Motor neuron (in vitro differentiated cells): ENCODE data around the gene ZMIZ1. TPM values are rescaled to one million over a fixed set of nuclear protein-coding genes. Genes with fewer than 3 reads are reported as not detected.

Source experiments
- ATAC-seq, 8 experiments: fragments of 200-7000 bp; cut with Tn5 transposase; replicated peaks in 6 of 8; 2 replicates each; pipeline ENCODE4 v1.8.0; 2021; ENCODE audit warnings: mild to moderate bottlenecking in 8 of 8, moderate library complexity in 8 of 8
- H3K27ac ChIP-seq, 2 donors: fragments of 250-450 bp; sonication (Bioruptor Pico); 2 replicates each; pipeline ENCODE4 v1.9.0; 2021; ENCODE audit warnings: antibody characterized with exemption in 2 of 2, mild to moderate bottlenecking in 2 of 2, moderate library complexity in 1 of 2
- H3K4me1 ChIP-seq, 2 donors: fragments of 250-450 bp; sonication (Bioruptor Pico); replicated peaks in 1 of 2; 2 replicates each; pipeline ENCODE4 v1.6.1; 2021; ENCODE audit warnings: antibody characterized with exemption in 2 of 2, mild to moderate bottlenecking in 2 of 2, moderate library complexity in 1 of 2
- H3K4me3 ChIP-seq, 5 donors: fragments of 250-450 bp; sonication (Bioruptor Pico); 2 replicates each; pipeline ENCODE4 v1.9.0; 2021; ENCODE audit warnings: antibody characterized with exemption in 5 of 5, mild to moderate bottlenecking in 5 of 5, moderate library complexity in 4 of 5
- WGBS, 10 experiments: fragments of 450-650 bp; shearing (Covaris generic); methylation state at CpG; one replicate each; pipeline ENCODE4 v1.0.0; 2022; 5-methylcytosine and 5-hydroxymethylcytosine counted together
- in situ Hi-C, 9 experiments: fragments of 400-800 bp; cut with MboI; loops; one replicate each; pipeline ENCODE4 v1.15.0; 2021; ENCODE audit warnings: low sequenced_read_pairs in 9 of 9, low pct_unique_long_range_greater_than_20kb in 2 of 9; ENCODE audit not compliant: unreplicated experiment in 9 of 9
- total RNA-seq, 8 experiments: library from RNA; unstranded; fragments of 300-600 nt; gene quantifications; 2 replicates each; pipeline versions ENCODE4 v1.2.3 to v1.2.4, GENCODE V29; 2022

The ZMIZ1 gene
- total RNA-seq, 8 experiments from 2014 or later: 15.8 to 79.9 (median 50.0) TPM

DNA sequence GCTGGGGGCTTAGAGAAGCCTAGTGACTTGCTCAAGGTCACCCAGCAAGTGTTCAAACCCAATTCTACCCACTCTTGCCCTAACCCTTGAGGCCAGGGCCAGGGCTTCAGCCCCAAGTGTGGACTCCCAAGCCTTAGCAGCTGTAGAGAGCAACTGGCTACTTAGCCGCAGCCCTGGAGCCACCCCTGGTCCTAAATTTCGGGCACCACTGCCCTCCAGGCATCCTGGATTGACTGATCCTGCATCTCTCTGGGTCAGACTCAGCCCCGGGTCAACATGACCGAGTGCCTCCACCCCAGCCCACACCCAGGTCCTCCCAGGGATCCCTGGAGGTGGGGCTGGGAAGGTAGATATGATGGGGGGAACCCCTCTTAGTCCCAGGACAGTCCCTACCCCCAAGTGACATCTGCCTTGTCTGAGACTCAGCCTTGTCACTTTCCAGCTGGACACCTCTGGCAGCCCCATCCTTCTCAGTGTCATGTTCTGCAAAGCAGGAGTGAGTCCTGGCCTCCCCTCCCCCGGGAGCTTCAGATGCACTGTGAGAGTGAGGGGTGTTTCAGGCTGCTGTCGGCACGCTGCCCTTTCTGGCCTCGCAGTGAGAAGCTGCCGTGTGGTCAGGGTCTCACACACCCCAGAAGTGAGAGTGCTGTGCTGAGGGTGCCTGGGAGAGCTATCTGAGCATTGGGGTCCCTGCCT, 89.8 kb downstream of the ZMIZ1 start:
- H3K4me3 ChIP-seq: no peak overlapping the region
- WGBS, 10 experiments: 19 to 60% (median 23%) methylated on average over 1 to 5 of the region's 9 CpGs; no CpG with 5 or more reads in 6 of the 10 experiments
- peak in 6 of 8 experiments; percentile 3 to 78 (median 64) for ATAC-seq
- H3K27ac ChIP-seq: peak overlapping the region; percentile 56 to 85
- in situ Hi-C loops: no loop called here
- H3K4me1 ChIP-seq: peaks cover 47 to 53% of the 10 kb centered on the region in 2 donors

DNA sequence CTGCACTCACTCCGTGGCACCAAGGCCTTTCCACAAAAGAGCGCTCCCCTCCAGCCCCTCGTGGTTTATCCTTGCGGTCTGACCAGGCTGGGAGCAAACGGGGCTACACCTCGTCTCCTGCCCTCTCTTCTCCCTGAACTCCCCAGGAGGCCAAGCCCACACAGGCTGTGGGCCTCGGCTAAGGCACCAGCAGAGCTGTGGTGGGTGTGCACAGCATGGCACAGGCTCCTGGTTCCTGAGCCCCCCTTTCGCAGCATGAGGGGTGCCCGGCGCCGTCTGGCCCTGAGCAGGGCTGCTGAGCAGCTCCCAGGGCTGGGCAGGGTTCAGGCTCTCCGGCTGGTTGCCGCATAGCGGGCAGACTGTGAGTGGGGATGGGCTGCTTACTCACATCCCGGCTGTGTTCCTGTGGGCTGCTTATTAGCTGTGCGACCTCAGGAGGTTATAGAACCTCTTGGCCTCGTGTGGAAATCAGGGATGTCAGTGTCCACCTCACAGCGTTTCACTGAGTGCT, 90.4 kb downstream of the ZMIZ1 start:
- in situ Hi-C loops: no loop called here
- H3K4me3 ChIP-seq: no peak overlapping the region
- WGBS, 10 experiments: 11 to 80% (median 47%) methylated on average over 1 to 5 of the region's 18 CpGs; no CpG with 5 or more reads in 6 of the 10 experiments
- ATAC-seq: peak in 7 of 8 experiments; percentile 44 to 63 (median 54)
- H3K4me1 ChIP-seq: peaks cover 53 to 59% of the 10 kb centered on the region in 2 donors
- peak overlapping the region; percentile 56 to 85 for H3K27ac ChIP-seq

DNA sequence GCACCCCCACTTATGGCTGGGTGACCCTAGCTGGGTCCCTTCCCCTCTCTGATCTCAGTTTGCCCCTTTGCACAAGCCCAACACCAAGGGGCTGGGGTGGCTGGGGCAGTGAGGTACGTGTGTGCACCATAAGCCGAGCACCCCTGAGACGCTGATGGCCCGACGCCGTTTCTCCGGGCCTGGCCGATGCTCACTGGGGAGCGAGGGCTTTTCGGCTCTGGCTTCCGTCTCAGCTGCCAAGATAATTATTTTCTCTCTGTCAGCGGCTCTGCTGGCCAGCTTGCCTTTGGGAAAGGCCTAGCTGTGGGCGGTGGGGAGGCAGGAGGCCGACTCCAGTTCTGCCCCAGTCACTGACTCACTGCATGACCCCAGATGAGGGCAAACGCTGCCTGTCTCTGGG, 91.0 kb downstream of the ZMIZ1 start:
- peak in 1 of 8 experiments; percentile 4 for ATAC-seq
- H3K4me1 ChIP-seq: peaks cover 58 to 64% of the 10 kb centered on the region in 2 donors

DNA sequence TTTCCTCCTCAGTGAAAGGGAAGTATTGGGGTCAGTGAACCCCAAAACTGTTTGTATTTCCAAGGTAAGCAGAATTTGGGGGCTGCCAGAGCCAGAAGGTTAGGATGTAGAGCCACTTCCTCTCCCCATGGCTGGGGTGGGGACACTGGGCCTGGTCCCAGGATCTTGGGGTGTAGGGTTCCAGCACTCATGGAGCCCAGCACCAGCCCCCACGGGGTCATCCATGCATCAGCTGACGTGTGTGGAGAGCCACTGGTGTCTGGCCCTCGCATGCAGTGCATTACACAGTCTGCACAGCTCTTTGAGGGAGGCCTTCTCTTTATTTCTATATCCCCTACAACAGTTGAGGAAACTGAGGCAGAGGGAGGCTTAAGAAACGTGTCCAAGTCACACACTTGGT, 91.4 kb downstream of the ZMIZ1 start:
- no peak overlapping the region for H3K4me3 ChIP-seq
- H3K4me1 ChIP-seq: peaks cover 62 to 64% of the 10 kb centered on the region in 2 donors
- no peak for ATAC-seq
- in situ Hi-C loops: no loop called here
- peak overlapping the region; percentile 1 to 18 for H3K27ac ChIP-seq
- 90 to 100% methylated on average over 1 to 4 of the region's 4 CpGs; no CpG with 5 or more reads in 8 of the 10 experiments for WGBS, 10 experiments

More for the DNA sequence above, 91.0 kb downstream of the ZMIZ1 start:
- in situ Hi-C loops: no loop called here
- peak overlapping the region; percentile 18 to 85 for H3K27ac ChIP-seq
- no peak overlapping the region for H3K4me3 ChIP-seq
- 80 to 86% (median 83%) methylated on average over 1 to 8 of the region's 15 CpGs; no CpG with 5 or more reads in 5 of the 10 experiments for WGBS, 10 experiments

DNA sequence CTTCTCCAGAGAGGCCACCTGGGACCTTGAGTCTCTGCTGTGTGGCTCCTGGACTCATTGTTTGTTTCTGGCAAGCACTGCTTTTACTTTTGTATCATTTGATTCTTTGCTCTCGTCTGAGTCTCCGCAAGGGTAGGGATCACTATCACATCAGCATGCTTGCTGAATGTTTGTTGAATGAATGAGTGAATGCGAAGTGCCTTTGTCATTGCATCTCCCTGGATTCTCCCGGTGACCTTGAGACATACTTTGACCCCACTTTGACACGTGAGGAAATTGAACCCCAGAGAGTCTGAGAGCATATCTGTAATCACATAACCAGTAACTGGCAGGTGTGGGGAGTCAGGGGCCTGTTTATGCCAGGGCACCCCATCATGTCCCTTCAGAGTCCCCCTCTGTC, 92.8 kb downstream of the ZMIZ1 start:
- H3K27ac ChIP-seq: no peak overlapping the region
- in situ Hi-C loops: no loop called here
- no peak for ATAC-seq
- H3K4me1 ChIP-seq: peaks cover 63 to 68% of the 10 kb centered on the region in 2 donors
- H3K4me3 ChIP-seq: no peak overlapping the region
- WGBS, 10 experiments: 55 to 100% (median 73%) methylated on average over 2 to 5 of the region's 5 CpGs; no CpG with 5 or more reads in 2 of the 10 experiments

DNA sequence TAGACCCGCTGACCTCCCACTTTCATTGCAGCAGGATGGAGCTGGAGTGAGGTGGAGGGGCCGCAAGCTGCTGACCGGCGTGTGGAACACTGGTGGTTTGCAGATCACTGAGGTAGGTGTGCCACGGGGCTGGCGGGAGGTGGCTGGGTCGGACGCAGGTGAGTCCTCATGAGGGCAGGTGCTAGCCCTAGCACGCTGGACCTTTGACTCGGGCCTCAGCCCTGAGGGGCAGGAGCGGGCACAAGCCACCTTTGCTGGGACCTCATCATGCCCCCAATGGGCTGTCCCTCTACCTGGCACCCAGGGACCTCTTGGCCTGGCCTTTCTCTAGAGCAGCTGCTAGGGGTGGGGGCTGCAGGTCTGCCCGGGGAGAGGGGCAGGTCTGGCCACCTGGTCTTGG, 93.3 kb downstream of the ZMIZ1 start:
- ATAC-seq: no peak
- 80 to 100% (median 100%) methylated on average over 1 of the region's 12 CpGs; no CpG with 5 or more reads in 7 of the 10 experiments for WGBS, 10 experiments
- in situ Hi-C loops: no loop called here
- Histone ChIP-seq H3K27ac (no peak overlapping the region), H3K4me3 (no peak overlapping the region), H3K4me1 (peaks cover 64 to 70% of the 10 kb centered on the region in 2 donors)

DNA sequence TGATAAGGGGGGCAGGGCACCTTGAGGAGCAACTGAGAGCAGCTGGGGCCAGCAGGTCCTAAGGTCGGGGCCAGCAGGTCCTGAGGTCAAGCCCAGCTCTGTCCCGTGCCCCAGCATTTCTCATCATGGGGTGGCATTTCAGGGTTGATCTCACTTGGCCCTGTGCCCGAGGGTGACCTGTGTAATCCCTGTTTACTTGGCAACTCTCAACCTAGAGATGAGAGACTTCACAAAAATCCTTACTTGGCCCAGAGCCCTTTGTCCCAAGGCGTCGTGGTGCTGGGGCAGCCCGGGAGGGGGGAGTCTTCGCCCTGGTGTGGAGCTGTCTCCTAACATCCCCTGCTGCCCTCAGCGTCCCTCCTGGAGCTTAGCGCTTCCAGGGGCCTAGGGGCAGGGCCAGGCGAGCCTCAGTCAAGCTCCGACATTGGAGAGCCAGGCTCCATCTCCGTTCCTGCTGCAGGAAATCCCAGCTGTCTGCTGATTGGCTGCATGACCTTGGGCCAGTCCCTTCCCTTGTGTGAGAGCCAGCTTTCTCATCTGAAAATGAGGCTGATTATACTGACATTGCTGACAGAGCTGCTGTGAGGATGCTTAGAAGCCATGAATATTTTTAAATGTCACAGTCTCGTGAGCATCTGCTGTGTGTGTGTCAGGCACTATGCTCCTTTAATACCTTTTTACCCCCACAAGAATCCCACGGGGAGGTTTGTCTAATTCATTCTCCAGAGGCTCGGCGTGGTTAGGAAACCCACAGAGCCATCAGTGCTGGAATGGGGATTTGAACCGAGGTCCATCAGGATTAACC, 94.3 kb downstream of the ZMIZ1 start:
- in situ Hi-C loops: no loop called here
- Histone ChIP-seq H3K4me1 (peaks cover 63 to 70% of the 10 kb centered on the region in 2 donors), H3K27ac (peak overlapping the region; percentile 26 to 65), H3K4me3 (no peak overlapping the region)
- ATAC-seq: no peak
- WGBS, 10 experiments: 0 to 100% (median 73%) methylated on average over 1 to 10 of the region's 17 CpGs; no CpG with 5 or more reads in 3 of the 10 experiments

DNA sequence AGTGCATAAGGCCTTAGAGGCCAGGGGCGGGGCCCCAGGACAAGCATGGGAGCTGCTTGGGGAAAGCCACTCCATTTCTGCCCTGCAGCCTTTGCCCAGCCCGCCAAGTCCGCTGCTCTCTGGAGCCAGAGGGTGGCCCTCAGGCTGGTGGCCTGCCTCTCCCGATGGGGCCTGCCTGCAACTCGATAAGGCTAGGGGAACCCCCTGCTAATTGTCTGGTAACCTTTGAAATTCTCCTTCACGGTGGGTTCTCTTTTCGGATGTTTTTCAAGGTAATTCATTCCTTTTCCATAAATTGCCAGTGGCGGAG, 94.9 kb downstream of the ZMIZ1 start:
- Histone ChIP-seq H3K4me3 (no peak overlapping the region), H3K27ac (peak overlapping the region; percentile 26 to 65), H3K4me1 (peaks cover 62 to 70% of the 10 kb centered on the region in 2 donors)
- WGBS, 10 experiments: 17 to 93% (median 60%) methylated on average over 1 to 5 of the region's 8 CpGs; no CpG with 5 or more reads in 1 of the 10 experiments
- ATAC-seq: peak in 3 of 8 experiments; percentile 4 to 10 (median 8)
- in situ Hi-C loops: no loop called here

DNA sequence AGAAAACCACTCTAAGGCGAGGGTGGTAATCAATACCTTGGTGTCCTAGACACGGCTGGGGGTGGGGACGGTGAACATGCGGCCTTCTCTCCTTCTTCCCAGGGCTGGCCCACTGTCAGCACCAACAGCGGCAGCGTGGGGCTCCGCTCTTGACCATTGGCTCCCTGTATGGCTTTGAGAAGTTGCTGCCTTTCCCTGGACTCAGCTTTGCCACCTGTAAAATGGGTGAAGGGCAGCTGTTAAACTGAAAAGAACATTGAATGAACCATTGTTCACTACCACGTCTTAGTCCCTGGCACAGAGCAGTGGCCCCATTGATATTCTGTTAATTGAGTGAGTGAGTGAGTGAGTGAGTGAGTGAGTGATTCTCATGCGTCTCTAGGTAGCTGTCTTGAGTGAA, 95.3 kb downstream of the ZMIZ1 start:
- Histone ChIP-seq H3K27ac (no peak overlapping the region), H3K4me3 (no peak overlapping the region), H3K4me1 (peaks cover 57 to 66% of the 10 kb centered on the region in 2 donors)
- 70 to 100% (median 96%) methylated on average over 1 to 9 of the region's 9 CpGs; no CpG with 5 or more reads in 2 of the 10 experiments for WGBS, 10 experiments
- ATAC-seq: no peak
- in situ Hi-C loops: no loop called here

DNA sequence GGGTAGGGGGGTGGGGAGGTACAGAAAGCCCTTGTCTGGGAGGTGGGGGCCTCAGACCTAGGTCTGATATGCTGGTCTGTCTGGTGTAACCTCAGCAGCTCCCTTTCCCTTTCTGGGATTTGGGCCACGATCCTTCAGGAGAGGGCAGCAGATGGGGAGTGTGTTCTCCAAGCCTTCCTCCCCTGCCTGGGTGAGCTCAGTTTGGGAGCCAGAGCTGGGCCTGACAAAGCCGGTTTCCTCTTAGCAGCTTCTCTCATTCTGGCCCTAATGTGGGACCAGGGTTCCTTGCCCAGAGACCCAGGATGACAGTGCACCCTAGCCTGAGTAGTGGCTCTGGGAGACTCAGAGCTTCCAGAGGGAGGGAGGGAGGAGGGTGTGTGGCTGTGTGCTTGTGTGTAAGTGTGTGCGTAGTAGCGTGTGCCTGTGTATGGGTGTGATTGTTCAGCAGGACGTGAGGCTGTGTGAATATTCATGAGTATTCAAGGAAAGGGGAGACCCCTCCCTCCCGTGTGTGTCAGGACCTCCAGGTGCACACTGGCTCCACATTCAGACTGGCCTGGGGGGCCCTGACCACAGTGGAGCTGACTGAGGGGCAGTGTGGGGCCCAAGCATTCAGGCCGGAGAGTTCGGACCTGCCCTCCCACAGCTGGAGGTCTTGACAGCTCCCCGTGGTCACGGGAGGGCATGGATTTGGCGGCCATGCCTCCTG, 96.5 kb downstream of the ZMIZ1 start:
- ATAC-seq: peak; percentile 44 to 87 (median 62)
- Histone ChIP-seq H3K27ac (peak overlapping the region; percentile 52 to 64), H3K4me1 (peaks cover 50 to 57% of the 10 kb centered on the region in 2 donors), H3K4me3 (no peak overlapping the region)
- 0 to 82% (median 11%) methylated on average over 1 to 7 of the region's 11 CpGs; no CpG with 5 or more reads in 4 of the 10 experiments for WGBS, 10 experiments
- in situ Hi-C loops: no loop called here

DNA sequence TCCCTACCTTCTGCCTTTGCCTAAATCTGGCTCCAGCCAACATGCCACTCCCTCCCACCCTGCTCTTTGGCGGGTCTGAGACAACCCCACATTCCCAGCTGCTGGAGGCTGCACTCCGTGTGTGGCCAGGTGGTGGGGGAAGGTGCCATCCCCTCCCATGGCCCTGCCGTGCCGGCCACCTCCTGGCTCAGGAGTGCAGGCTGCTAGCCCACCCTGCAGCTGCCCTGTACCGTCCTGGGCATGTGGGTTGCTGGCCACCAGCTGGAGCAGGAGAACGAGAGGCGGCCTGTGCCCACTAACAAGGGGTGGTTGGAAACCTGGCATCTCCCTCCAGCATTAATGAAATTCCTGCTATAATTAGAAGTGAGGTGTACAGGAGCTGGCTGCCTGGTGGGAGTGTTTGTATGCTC, 97.6 kb downstream of the ZMIZ1 start:
- 78 to 100% methylated on average over 3 to 4 of the region's 7 CpGs; no CpG with 5 or more reads in 8 of the 10 experiments for WGBS, 10 experiments
- ATAC-seq: no peak
- peaks cover 56 to 57% of the 10 kb centered on the region in 2 donors for H3K4me1 ChIP-seq
- in situ Hi-C loops: no loop called here
- peak overlapping the region; percentile 57 to 63 for H3K27ac ChIP-seq
- H3K4me3 ChIP-seq: no peak overlapping the region

DNA sequence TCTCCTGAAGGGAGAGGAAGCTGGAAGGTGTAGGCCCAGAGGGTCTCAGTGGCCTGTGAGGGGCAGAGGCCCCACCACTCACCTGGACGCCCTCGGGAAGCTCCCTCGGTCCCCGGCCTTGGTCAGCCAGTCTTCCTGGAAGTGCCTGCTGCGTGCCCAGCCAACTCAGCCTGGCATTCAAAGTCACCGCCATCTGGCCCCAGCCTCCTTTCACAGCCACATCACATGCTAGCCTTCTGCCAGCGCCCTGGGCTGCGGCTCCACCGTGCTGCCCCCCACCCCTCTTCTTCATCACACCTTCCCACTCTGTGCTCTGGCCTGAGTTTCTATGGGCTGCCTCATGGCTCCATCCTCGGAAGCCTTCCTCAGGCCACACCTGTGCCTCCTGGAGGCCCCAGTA, 98.0 kb downstream of the ZMIZ1 start:
- WGBS, 10 experiments: 60 to 90% (median 82%) methylated on average over 1 to 2 of the region's 10 CpGs; no CpG with 5 or more reads in 7 of the 10 experiments
- ATAC-seq: no peak
- Histone ChIP-seq H3K4me3 (no peak overlapping the region), H3K27ac (peak overlapping the region; percentile 57 to 63), H3K4me1 (peaks cover 55 to 56% of the 10 kb centered on the region in 2 donors)
- in situ Hi-C loops: no loop called here
